NT2/D1 (cell line): ENCODE results near the gene ALAD.

Experiments
- SUZ12 ChIP-seq: IDR thresholded peaks from 2 replicates; pipeline ENCODE4 v1.6.1; 2011; ENCODE audit not compliant: insufficient read length, insufficient read depth; ENCODE audit errors: extremely low read depth
- YY1 ChIP-seq: IDR thresholded peaks from 2 replicates; pipeline ENCODE4 v1.6.1; 2011; ENCODE audit not compliant: insufficient read length, insufficient read depth
- ZNF274 ChIP-seq: IDR thresholded peaks from 2 replicates; pipeline ENCODE4 v1.6.1; 2011; ENCODE audit warnings: mild to moderate bottlenecking, low read depth, low read length

- TF ChIP-seq YY1, result no peak
- TF ChIP-seq SUZ12, result no peak
- no peak for TF ChIP-seq ZNF274
Measured at GRCh38 chr9:113398796-113399195, 2.3 kb downstream of the ALAD start.
